AG09319 (cell line): ENCODE data around the gene PLA2G5.

ENCODE experiments used
- DNase-seq: peaks from one replicate; pipeline ENCODE4 v3.0.0-alpha.2; 2010; ENCODE audit warnings: low read depth; ENCODE audit errors: extremely low read depth
- CTCF ChIP-seq: IDR thresholded peaks from 2 replicates; pipeline ENCODE4 v1.5.1; 2011; ENCODE audit warnings: low read depth, mild to moderate bottlenecking, inconsistent platforms, low read length, moderate library complexity

Gene PLA2G5

DNA sequence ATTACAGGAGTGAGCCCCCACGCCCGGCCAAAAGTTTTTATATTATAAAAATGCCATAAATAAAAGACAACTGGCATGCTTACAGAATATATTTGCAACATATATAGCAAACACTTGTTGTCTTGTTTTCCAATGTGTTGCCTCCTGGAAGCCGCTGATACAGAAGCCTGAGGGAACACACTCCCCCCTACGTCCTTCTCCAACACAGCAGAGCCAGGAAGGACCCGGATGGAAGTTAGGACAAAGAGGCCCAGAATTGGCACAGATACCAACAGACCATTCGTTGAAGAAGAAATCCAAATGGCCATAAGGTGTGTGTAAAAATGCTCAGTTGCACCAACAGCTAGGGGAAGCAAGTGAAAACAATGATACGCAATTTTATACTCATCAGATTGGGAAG is 1.3 kb upstream of the PLA2G5 start:
- no peak for TF ChIP-seq CTCF
- no peak for DNase-seq

DNA sequence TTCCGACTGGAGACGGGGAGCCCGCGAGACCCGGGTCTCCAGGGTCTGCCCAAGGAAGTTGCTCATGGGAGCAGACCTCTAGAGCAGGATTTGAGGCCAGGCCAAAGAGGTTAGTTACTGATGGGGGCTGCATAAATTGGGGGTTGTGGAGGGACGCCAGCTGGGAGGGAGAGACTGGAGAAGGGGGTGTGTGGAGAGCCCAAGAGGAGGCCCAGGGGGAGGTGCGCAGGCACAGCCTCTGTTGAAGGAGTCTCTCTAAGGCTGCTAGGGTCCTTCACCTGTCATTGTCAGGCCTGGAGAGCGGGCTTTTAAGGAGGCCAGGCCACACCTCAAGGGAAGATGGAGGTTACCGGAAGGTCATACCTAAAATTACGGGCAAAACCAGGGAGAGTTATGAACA is 363 bp downstream of the PLA2G5 start:
- no peak for DNase-seq
- no peak for TF ChIP-seq CTCF

DNA sequence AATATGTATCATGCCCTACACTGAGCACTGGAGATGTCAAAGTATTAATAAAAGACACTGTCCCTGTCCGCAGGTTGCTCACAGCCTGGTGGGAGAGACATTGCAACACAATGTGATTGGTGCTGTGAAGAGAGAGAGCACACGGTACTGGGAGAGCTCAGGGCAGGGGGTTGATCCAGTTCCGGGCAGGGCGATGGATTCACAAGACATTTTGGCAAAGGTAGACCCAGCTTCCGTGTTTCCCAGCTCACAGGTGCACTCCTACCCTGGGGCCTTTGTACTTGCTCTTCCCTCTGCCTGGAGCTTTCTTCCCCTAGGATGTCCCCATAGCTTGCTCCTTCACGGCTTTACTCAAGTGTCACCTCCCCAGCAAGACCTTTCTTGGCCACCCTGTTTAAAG is 1.4 kb downstream of the PLA2G5 start:
- DNase-seq = no peak
- no peak for TF ChIP-seq CTCF

GRCh38 chr1:20072771-20073170 is 2.8 kb downstream of the PLA2G5 start:
- no peak for TF ChIP-seq CTCF
- no peak for DNase-seq

DNA sequence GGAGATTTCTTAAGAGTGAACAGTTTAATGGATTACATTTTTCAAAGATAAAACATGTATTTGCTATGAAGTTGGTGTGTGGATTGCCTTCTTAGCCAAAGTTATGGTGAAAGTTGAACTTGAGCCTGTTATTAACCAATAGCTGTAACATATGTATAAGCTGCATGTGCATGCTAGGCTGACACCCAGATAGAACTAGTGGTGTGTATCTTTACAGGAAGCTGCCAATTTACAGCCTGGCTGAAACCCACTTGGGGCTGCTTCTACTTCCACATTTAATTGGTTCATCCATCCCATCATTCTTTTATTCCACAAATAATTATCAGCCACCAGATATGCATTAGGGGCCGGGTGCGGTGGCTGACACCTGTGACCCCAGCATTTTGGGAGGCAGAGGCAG is 3.3 kb downstream of the PLA2G5 start:
- no peak for TF ChIP-seq CTCF
- no peak for DNase-seq

DNA sequence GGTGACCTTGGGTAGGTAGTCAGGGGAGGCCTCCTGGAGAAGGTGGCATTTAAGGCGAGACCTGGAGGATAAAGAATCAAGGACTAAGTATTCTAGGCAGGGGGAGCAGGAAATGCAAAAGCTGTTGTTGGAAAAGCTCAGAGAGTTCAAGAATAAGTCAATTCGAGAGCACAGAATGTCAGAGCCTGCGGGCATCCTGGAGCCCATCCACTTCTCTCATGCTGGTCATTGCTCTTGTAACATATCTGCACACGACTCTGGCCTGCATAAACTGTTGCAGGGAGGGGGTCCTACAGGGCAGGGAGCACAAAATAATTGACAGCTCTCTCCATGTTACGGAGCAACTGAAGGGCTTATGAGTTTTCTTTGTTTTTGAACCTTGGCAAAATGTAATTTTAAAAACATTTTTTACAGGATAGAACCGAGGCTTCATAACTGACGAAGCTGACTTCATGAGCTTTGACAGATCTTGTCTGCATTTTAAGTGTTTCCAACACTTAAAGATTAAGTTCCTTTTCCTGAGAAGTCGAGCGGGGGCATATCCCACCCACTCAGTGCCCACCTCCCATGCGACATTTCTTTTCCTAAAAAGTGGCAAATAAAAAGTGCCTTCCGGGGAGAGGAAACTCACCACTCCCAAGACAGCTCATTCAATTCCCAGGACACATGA is 4.2 kb downstream of the PLA2G5 start:
- no peak for DNase-seq
- no peak for TF ChIP-seq CTCF

- no peak for DNase-seq
- TF ChIP-seq CTCF = no peak
Measured at GRCh38 chr1:20074725-20075171, 4.8 kb downstream of the PLA2G5 start.
